GM12878 (cell line): ENCODE data around the gene DGKB. TPM values are rescaled to one million over a fixed set of nuclear protein-coding genes. Genes with fewer than 3 reads are reported as not detected.

Source experiments
- ATAC-seq: fragments of 200-7000 bp; cut with Tn5 transposase; 3 replicates; pipeline ENCODE4 v1.9.1; 2020; ENCODE audit warnings: mild to moderate bottlenecking, moderate library complexity
- BruUV-seq: library from RNA; stranded (reverse); fragments of 400-500 nt; replicated peaks from 2 replicates; lab custom pipeline; 2021; lab: Mats Ljungman, UMichigan
- CTCF ChIA-PET: fragments of 300-600 bp; sonication (Branson Sonifier 250); formaldehyde crosslinking; extraction: SDS; loops from one replicate; lab custom pipeline; 2021; ENCODE audit warnings: inconsistent platforms; lab: Yijun Ruan, JAX
- POLR2A ChIA-PET: fragments of 350-600 bp; formaldehyde crosslinking; extraction: SDS; loops from one replicate; lab custom pipeline; 2021; ENCODE audit warnings: inconsistent platforms; lab: Charles Lee
- RAD21 ChIA-PET: fragments of 300-600 bp; sonication (Branson Sonifier 250); formaldehyde crosslinking; loops from one replicate; lab custom pipeline; 2023; ENCODE audit warnings: antibody characterized with exemption; ENCODE audit not compliant: unreplicated experiment; lab: Charles Lee
- SMC1A ChIA-PET: fragments of 300-600 bp; sonication (Branson Sonifier 250); formaldehyde crosslinking; loops from one replicate; lab custom pipeline; 2023; ENCODE audit not compliant: unreplicated experiment, uncharacterized antibody; lab: Charles Lee
- DNase-seq: peaks from one replicate; pipeline ENCODE4 v3.0.0-alpha.2; 2011; ENCODE audit warnings: low read depth, low spot score
- FAIRE-seq: peaks from 3 replicates; lab custom pipeline; 2011; peaks lifted over from hg19 to GRCh38; lab: Jason Lieb, UNC
- H2AFZ ChIP-seq: 2 replicates; pipeline ENCODE4 v1.6.0; 2011; ENCODE audit warnings: low read depth, low read length, control low read depth; ENCODE audit not compliant: control insufficient read depth
- H3K27ac ChIP-seq: 2 replicates; pipeline ENCODE4 v1.5.1; 2011; ENCODE audit warnings: control low read depth; ENCODE audit not compliant: control insufficient read depth, insufficient read depth
- H3K27me3 ChIP-seq, 2 experiments: replicated peaks in 1 of 2; 2 replicates each; pipeline versions ENCODE4 v1.6.0 to v1.6.1; 2011; ENCODE audit warnings: low read length in 1 of 2; ENCODE audit not compliant: control insufficient read depth in 2 of 2, insufficient read depth in 2 of 2
- H3K36me3 ChIP-seq, 2 experiments: 2 replicates each; pipeline ENCODE4 v1.5.1; 2011; ENCODE audit warnings: low read length in 1 of 2; ENCODE audit not compliant: control insufficient read depth in 2 of 2, insufficient read depth in 2 of 2
- H3K4me1 ChIP-seq: 2 replicates; pipeline ENCODE4 v1.6.1; 2011; ENCODE audit warnings: mild to moderate bottlenecking, low read length, moderate library complexity, mixed read lengths; ENCODE audit not compliant: control insufficient read depth, insufficient read depth
- H3K4me2 ChIP-seq: 2 replicates; pipeline ENCODE4 v1.6.0; 2011; ENCODE audit warnings: control low read depth; ENCODE audit not compliant: control insufficient read depth, insufficient read depth
- H3K4me3 ChIP-seq: fragments of 200-600 bp; sonication (generic); 2 replicates; pipeline ENCODE4 v1.5.1; 2016
- H3K79me2 ChIP-seq: 2 replicates; pipeline ENCODE4 v1.6.0; 2011; ENCODE audit warnings: low read length; ENCODE audit not compliant: control insufficient read depth, insufficient read depth
- H3K9ac ChIP-seq: 2 replicates; pipeline ENCODE4 v1.8.0; 2011; ENCODE audit warnings: low read length, control low read depth, mixed read lengths; ENCODE audit not compliant: control insufficient read depth, insufficient read depth
- H3K9me3 ChIP-seq: replicated peaks from 3 replicates; pipeline ENCODE4 v1.5.1; 2011; ENCODE audit warnings: mild to moderate bottlenecking, low read length; ENCODE audit not compliant: control insufficient read depth, insufficient read depth
- H4K20me1 ChIP-seq: 2 replicates; pipeline ENCODE4 v1.6.0; 2011; ENCODE audit not compliant: control insufficient read depth, insufficient read depth
- CBFB ChIP-seq: IDR thresholded peaks from 2 replicates; pipeline ENCODE4 v1.6.1; 2016; ENCODE audit warnings: antibody characterized with exemption, low read depth
- EP300 ChIP-seq, 2 experiments: fragments of 150-350 bp in 1 of 2; IDR thresholded peaks; 2 replicates each; pipeline ENCODE4 v1.6.1; 2011 to 2012; ENCODE audit warnings: low read depth in 2 of 2, low read length in 2 of 2, borderline replicate concordance in 1 of 2, improper control_type of control experiment in 1 of 2, inconsistent platforms in 1 of 2; ENCODE audit not compliant: control insufficient read depth in 1 of 2
- HDGF ChIP-seq: fragments of 450-650 bp; IDR thresholded peaks from 2 replicates; pipeline ENCODE4 v1.6.1; 2016; ENCODE audit warnings: antibody characterized with exemption
- PAX5 ChIP-seq: IDR thresholded peaks from 2 replicates; pipeline ENCODE4 v1.6.1; 2011; ENCODE audit warnings: low read depth, low read length, borderline replicate concordance
- ZNF217 ChIP-seq: fragments of 450-650 bp; IDR thresholded peaks from 2 replicates; pipeline ENCODE4 v1.6.1; 2017; ENCODE audit warnings: antibody characterized with exemption, mild to moderate bottlenecking
- WGBS: methylation state at CpG from one replicate; pipeline ENCODE4 v1.1.6; 2016; ENCODE audit warnings: low lambda C conversion rate; ENCODE audit not compliant: insufficient replicate concordance, insufficient coverage; ENCODE audit errors: missing lambda C conversion rate; 5-methylcytosine and 5-hydroxymethylcytosine counted together
- in situ Hi-C: fragments of 300-500 bp; cut with MboI; formaldehyde crosslinking; loops from 9 replicates; pipeline ENCODE4 v1.14.3; 2018; ENCODE audit warnings: mixed read lengths
- intact Hi-C: fragments of 100-400 bp; cut with micrococcal nuclease; formaldehyde crosslinking; loops from one replicate; pipeline ENCODE4 v1.14.2; 2022; ENCODE audit not compliant: unreplicated experiment
- polyA plus RNA-seq, 11 experiments: library from polyadenylated mRNA; depleted of rRNA in 4 of 11; unstranded in 6 of 11; stranded (reverse) in 5 of 11; fragments of >200 nt; fragmentation: Nextera tagmentation in 4 of 11; fragmentation: Illumina TruSeq in 1 of 11; extraction: Ambion mirVana in 4 of 11; extraction: Trizol in 1 of 11; gene quantifications; 1 replicate in 1 of 11; 2 replicates in 10 of 11; pipeline versions ENCODE4 v1.2.1 to v1.2.3, GENCODE V29; 2011 to 2016; ENCODE audit warnings: inconsistent platforms in 2 of 11, missing spikeins in 2 of 11, low read depth in 1 of 11
- total RNA-seq, 4 experiments: library from RNA; depleted of rRNA in 3 of 4; stranded (reverse); fragments of >200 nt in 3 of 4; fragmentation: Illumina TruSeq in 1 of 4; extraction: Trizol in 1 of 4; gene quantifications; 2 replicates each; pipeline versions ENCODE4 v1.2.1 to v1.2.3, GENCODE V29; 2013 to 2021
- TF ChIP-seq, protein P1 (sequence below): fragments of 450-650 bp; IDR thresholded peaks from 2 replicates; pipeline ENCODE4 v1.6.1; 2017; ENCODE audit warnings: mild to moderate bottlenecking, moderate library complexity

Gene DGKB
- total and polyA plus RNA-seq, 10 of the 15 experiments (the other 5 are each of a cell fraction or from before 2014, with no cell fraction given), result 0.02 to 0.10 (median 0.04) TPM; not detected in 6

DNA sequence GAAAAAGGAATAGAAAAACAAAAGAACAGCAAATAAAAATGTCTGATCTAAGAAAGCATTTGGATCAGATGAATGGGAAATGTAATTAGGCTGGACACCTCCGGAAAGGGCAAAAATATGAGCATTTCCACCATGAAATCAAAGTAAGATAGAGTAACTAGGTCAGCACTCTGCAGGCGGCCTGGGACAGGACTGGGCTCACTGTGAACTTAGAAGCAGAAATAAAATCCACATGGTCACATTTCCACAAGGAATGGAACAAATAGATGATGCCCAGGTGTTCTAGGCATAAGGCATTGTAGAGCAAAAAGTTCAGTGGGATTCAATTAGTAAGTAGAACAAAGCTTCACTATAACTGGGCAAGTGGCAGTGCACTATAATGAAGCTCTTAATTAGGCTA is 703.2 kb downstream of the DGKB start:
- FAIRE-seq, result no peak
- H3K27ac ChIP-seq, result no peak overlapping the region
- in situ Hi-C loops, result no loop called here
- no peaks in the 10 kb centered on the region for H4K20me1 ChIP-seq
- H2AFZ ChIP-seq, result no peak overlapping the region
- intact Hi-C loops, result no loop called here
- no TSS peak for BruUV-seq
- no peak overlapping the region for H3K9ac ChIP-seq
- ChIA-PET RAD21 (no interaction called here), POLR2A (no interaction called here), CTCF (no interaction called here), SMC1A (no interaction called here)
- no peaks in the 10 kb centered on the region for H3K4me1 ChIP-seq
- no peak for TF ChIP-seq CBFB
- TF ChIP-seq ZNF217, result no peak
- TF ChIP-seq, protein P1, sequence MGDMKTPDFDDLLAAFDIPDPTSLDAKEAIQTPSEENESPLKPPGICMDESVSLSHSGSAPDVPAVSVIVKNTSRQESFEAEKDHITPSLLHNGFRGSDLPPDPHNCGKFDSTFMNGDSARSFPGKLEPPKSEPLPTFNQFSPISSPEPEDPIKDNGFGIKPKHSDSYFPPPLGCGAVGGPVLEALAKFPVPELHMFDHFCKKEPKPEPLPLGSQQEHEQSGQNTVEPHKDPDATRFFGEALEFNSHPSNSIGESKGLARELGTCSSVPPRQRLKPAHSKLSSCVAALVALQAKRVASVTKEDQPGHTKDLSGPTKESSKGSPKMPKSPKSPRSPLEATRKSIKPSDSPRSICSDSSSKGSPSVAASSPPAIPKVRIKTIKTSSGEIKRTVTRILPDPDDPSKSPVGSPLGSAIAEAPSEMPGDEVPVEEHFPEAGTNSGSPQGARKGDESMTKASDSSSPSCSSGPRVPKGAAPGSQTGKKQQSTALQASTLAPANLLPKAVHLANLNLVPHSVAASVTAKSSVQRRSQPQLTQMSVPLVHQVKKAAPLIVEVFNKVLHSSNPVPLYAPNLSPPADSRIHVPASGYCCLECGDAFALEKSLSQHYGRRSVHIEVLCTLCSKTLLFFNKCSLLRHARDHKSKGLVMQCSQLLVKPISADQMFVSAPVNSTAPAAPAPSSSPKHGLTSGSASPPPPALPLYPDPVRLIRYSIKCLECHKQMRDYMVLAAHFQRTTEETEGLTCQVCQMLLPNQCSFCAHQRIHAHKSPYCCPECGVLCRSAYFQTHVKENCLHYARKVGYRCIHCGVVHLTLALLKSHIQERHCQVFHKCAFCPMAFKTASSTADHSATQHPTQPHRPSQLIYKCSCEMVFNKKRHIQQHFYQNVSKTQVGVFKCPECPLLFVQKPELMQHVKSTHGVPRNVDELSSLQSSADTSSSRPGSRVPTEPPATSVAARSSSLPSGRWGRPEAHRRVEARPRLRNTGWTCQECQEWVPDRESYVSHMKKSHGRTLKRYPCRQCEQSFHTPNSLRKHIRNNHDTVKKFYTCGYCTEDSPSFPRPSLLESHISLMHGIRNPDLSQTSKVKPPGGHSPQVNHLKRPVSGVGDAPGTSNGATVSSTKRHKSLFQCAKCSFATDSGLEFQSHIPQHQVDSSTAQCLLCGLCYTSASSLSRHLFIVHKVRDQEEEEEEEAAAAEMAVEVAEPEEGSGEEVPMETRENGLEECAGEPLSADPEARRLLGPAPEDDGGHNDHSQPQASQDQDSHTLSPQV, result no peak
- no peak for TF ChIP-seq PAX5
- TF ChIP-seq HDGF, result no peak
- no peak for TF ChIP-seq EP300 (IDR thresholded peaks at IDR 0.05; ENCODE audit: borderline replicate concordance in 1 of 2, control insufficient read depth in 1 of 2, low read depth in 2 of 2, low read length in 2 of 2)
- H3K4me2 ChIP-seq, result no peak overlapping the region
- ATAC-seq, result no peak
- no peaks in the 10 kb centered on the region for H3K27me3 ChIP-seq
- DNase-seq, result no peak
- no peaks in the 10 kb centered on the region for H3K36me3 ChIP-seq
- 0% methylated on average over 2 of the region's 2 CpGs for WGBS
- H3K9me3 ChIP-seq, result no peaks in the 10 kb centered on the region
- H3K79me2 ChIP-seq, result no peaks in the 10 kb centered on the region
- no peak overlapping the region for H3K4me3 ChIP-seq
